Renal cortex interstitium (tissue), 3 donors: Measurements from ENCODE around the gene B3GNT8. TPM values are rescaled to one million over a fixed set of nuclear protein-coding genes. Genes with fewer than 3 reads are reported as not detected.

Source experiments
- polyA plus RNA-seq, 3 donors: library from polyadenylated mRNA; unstranded; fragments of 120-200 nt; gene quantifications; one replicate each; pipeline ENCODE4 v1.2.1, GENCODE V29; 2013; ENCODE audit not compliant: insufficient read length in 3 of 3

B3GNT8 gene
- polyA plus RNA-seq, 3 donors = 2.1 to 3.9 (median 3.3) TPM

Other genes with a start within 250 kb of the B3GNT8 start
- under 1 TPM; 0.25 to 0.86 (median 0.82) TPM for gene CYP2S1, start 234.2 kb downstream of the B3GNT8 start, polyA plus RNA-seq
- 10 to 100 TPM; 31.6 to 37.6 (median 34.5) TPM for gene AXL, start 208.2 kb downstream of the B3GNT8 start, polyA plus RNA-seq
- gene HNRNPUL1, start 163.0 kb downstream of the B3GNT8 start, polyA plus RNA-seq = 100 to 1,000 TPM; 200 to 215 (median 202) TPM
- gene CCDC97, start 117.2 kb downstream of the B3GNT8 start, polyA plus RNA-seq = 10 to 100 TPM; 30.9 to 37.8 (median 32.5) TPM
- 10 to 100 TPM; 24.4 to 35.0 (median 32.8) TPM for gene TGFB1, start 73.5 kb downstream of the B3GNT8 start, polyA plus RNA-seq
- 10 to 100 TPM in 1 of 3 donors, 1 to 10 TPM in 2; 5.8 to 10.4 (median 9.4) TPM for gene B9D2, start 63.2 kb downstream of the B3GNT8 start, polyA plus RNA-seq
- gene TMEM91, start 50.8 kb downstream of the B3GNT8 start, polyA plus RNA-seq = 10 to 100 TPM; 13.2 to 27.3 (median 13.6) TPM
- 10 to 100 TPM; 16.8 to 20.1 (median 17.4) TPM for gene EXOSC5, start 30.0 kb downstream of the B3GNT8 start, polyA plus RNA-seq
- gene BCKDHA, start 29.6 kb downstream of the B3GNT8 start, polyA plus RNA-seq = 10 to 100 TPM; 28.6 to 45.9 (median 43.9) TPM
- gene DMAC2, start 12.5 kb upstream of the B3GNT8 start, polyA plus RNA-seq = 10 to 100 TPM; 50.5 to 73.2 (median 59.1) TPM
- 1 to 10 TPM; 4.2 to 7.2 (median 6.2) TPM for gene ERICH4, start 15.8 kb upstream of the B3GNT8 start, polyA plus RNA-seq
- gene CEACAM21, start 148.8 kb upstream of the B3GNT8 start, polyA plus RNA-seq = 1 to 10 TPM; 1.3 to 1.8 (median 1.4) TPM
- under 1 TPM in 1 of 3 donors, not detected in 2; 0.12 TPM for gene CEACAM4, start 199.7 kb upstream of the B3GNT8 start, polyA plus RNA-seq